Suprapubic skin (tissue), 4 donors: ENCODE measurements around the gene FLNA. TPM values are rescaled to one million over a fixed set of nuclear protein-coding genes. Genes with fewer than 3 reads are reported as not detected.
"Not testable (repeated sequence)": the region's sequence is repeated elsewhere in the genome, so short reads cannot be mapped to it uniquely, and the experiment has no call there.

Experiments
- DNase-seq, 2 donors: peaks; one replicate each; pipeline ENCODE4 v3.0.0-alpha.2; 2019; ENCODE audit warnings: low spot score in 2 of 2
- H3K27ac ChIP-seq: fragments of 200-600 bp; sonication (generic); one replicate; pipeline ENCODE4 v1.5.1; 2019
- H3K27me3 ChIP-seq: fragments of 200-600 bp; sonication (generic); one replicate; pipeline ENCODE4 v1.5.1; 2019
- H3K36me3 ChIP-seq: fragments of 200-600 bp; sonication (generic); one replicate; pipeline ENCODE4 v1.5.1; 2019
- H3K4me1 ChIP-seq: fragments of 200-600 bp; sonication (generic); one replicate; pipeline ENCODE4 v1.5.1; 2019
- H3K4me3 ChIP-seq: fragments of 200-600 bp; sonication (generic); one replicate; pipeline ENCODE4 v1.5.1; 2019; ENCODE audit warnings: mild to moderate bottlenecking
- H3K9me3 ChIP-seq: fragments of 200-600 bp; sonication (generic); one replicate; pipeline ENCODE4 v1.5.1; 2019
- CTCF ChIP-seq, 2 donors: fragments of 200-600 bp in 1 of 2; fragments of 450-650 bp in 1 of 2; sonication (generic) in 1 of 2; IDR thresholded peaks; one replicate each; pipeline ENCODE4 v1.5.1; 2016 to 2019; ENCODE audit warnings: antibody characterized with exemption in 2 of 2, mild to moderate bottlenecking in 1 of 2, moderate library complexity in 1 of 2
- EP300 ChIP-seq: sonication (generic); formaldehyde crosslinking; IDR thresholded peaks from one replicate; pipeline ENCODE4 v1.6.1; 2017; ENCODE audit warnings: antibody characterized with exemption
- POLR2A ChIP-seq, 2 donors: fragments of 450-650 bp; IDR thresholded peaks; one replicate each; pipeline ENCODE4 v1.6.1; 2017; ENCODE audit warnings: antibody characterized with exemption in 2 of 2, mild to moderate bottlenecking in 2 of 2, moderate library complexity in 2 of 2
- POLR2AphosphoS5 ChIP-seq, 3 donors: sonication (generic); formaldehyde crosslinking; IDR thresholded peaks; one replicate each; pipeline ENCODE4 v1.6.1; 2017; ENCODE audit warnings: antibody characterized with exemption in 3 of 3
- WGBS: methylation state at CpG from one replicate; pipeline ENCODE4 v1.1.5; 2018; 5-methylcytosine and 5-hydroxymethylcytosine counted together
- total RNA-seq, 4 donors: library from RNA; depleted of rRNA; stranded (reverse); fragments of >200 nt; gene quantifications; one replicate each; pipeline ENCODE4 v1.1.0, GENCODE V29; 2016

FLNA gene
- total RNA-seq, 4 donors from 2014 or later, result 374 to 402 (median 386) TPM

GRCh38 chrX:154396973-154397887 is 22.8 kb upstream of the FLNA start:
- peak; percentile 85 to 87 for DNase-seq
- Histone ChIP-seq H3K27ac (peak overlapping the region; percentile 98), H3K36me3 (peaks cover 8% of the 10 kb centered on the region), H3K27me3 (no peaks in the 10 kb centered on the region), H3K4me1 (peaks cover 30% of the 10 kb centered on the region), H3K4me3 (peak overlapping the region; percentile 70), H3K9me3 (no peaks in the 10 kb centered on the region)
- WGBS, result 70% methylated on average over 29 of the region's 53 CpGs
- TF ChIP-seq POLR2A (IDR thresholded peaks at IDR 0.05) (no peak), CTCF (IDR thresholded peaks at IDR 0.05) (no peak)

GRCh38 chrX:154396363-154396762 is 21.9 kb upstream of the FLNA start:
- not testable (repeated sequence) for H3K27ac ChIP-seq, H3K4me3 ChIP-seq, H3K27me3 ChIP-seq, DNase-seq, H3K9me3 ChIP-seq, H3K36me3 ChIP-seq
- peaks cover 28% of the 10 kb centered on the region for H3K4me1 ChIP-seq
- 92% methylated on average over 17 of the region's 17 CpGs for WGBS

GRCh38 chrX:154389812-154390747 is 15.6 kb upstream of the FLNA start:
- H3K27me3 ChIP-seq, DNase-seq, H3K4me1 ChIP-seq, H3K27ac ChIP-seq, H3K9me3 ChIP-seq, H3K36me3 ChIP-seq: not testable (repeated sequence)
- H3K4me3 ChIP-seq, result peak overlapping the region; percentile 29
- no CpG with 5 or more reads among the region's 121 CpGs for WGBS

- WGBS, result no CpG with 5 or more reads among the region's 16 CpGs
- H3K27ac ChIP-seq, DNase-seq, H3K4me3 ChIP-seq, H3K9me3 ChIP-seq, H3K36me3 ChIP-seq, H3K27me3 ChIP-seq, H3K4me1 ChIP-seq: not testable (repeated sequence)
Observed at GRCh38 chrX:154388649-154389048, 14.2 kb upstream of the FLNA start.

GRCh38 chrX:154388094-154388493 is 13.7 kb upstream of the FLNA start:
- H3K4me1 ChIP-seq, H3K27me3 ChIP-seq, H3K36me3 ChIP-seq, H3K4me3 ChIP-seq, DNase-seq, H3K27ac ChIP-seq, H3K9me3 ChIP-seq: not testable (repeated sequence)
- no CpG with 5 or more reads among the region's 20 CpGs for WGBS

- Histone ChIP-seq H3K27ac (no peak overlapping the region), H3K36me3 (no peaks in the 10 kb centered on the region), H3K9me3 (no peaks in the 10 kb centered on the region), H3K27me3 (no peaks in the 10 kb centered on the region), H3K4me1 (peaks cover 11% of the 10 kb centered on the region), H3K4me3 (no peak overlapping the region)
- DNase-seq, result peak in 1 of 2 donors; percentile 57
- TF ChIP-seq EP300 (no peak), POLR2A (IDR thresholded peaks at IDR 0.05) (no peak), CTCF (IDR thresholded peaks at IDR 0.05) (no peak), POLR2AphosphoS5 (IDR thresholded peaks at IDR 0.05) (no peak)
- 80% methylated on average over 7 of the region's 8 CpGs for WGBS
Observed at GRCh38 chrX:154384284-154384892, 10.0 kb upstream of the FLNA start.
